ENCODE data around the gene CFAP410.

- TF ChIP-seq SPI1 (IDR thresholded peaks at IDR 0.05; ENCODE audit: borderline replicate concordance, low read depth): no peak
- TF ChIP-seq, protein P1, sequence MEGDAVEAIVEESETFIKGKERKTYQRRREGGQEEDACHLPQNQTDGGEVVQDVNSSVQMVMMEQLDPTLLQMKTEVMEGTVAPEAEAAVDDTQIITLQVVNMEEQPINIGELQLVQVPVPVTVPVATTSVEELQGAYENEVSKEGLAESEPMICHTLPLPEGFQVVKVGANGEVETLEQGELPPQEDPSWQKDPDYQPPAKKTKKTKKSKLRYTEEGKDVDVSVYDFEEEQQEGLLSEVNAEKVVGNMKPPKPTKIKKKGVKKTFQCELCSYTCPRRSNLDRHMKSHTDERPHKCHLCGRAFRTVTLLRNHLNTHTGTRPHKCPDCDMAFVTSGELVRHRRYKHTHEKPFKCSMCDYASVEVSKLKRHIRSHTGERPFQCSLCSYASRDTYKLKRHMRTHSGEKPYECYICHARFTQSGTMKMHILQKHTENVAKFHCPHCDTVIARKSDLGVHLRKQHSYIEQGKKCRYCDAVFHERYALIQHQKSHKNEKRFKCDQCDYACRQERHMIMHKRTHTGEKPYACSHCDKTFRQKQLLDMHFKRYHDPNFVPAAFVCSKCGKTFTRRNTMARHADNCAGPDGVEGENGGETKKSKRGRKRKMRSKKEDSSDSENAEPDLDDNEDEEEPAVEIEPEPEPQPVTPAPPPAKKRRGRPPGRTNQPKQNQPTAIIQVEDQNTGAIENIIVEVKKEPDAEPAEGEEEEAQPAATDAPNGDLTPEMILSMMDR (IDR thresholded peaks at IDR 0.05; ENCODE audit: insufficient read depth, low read length): no peak
These were observed 35.7 kb downstream of the CFAP410 start for GRCh38 chr21:44303490-44303981.

All from HL-60 (cell line).